HG03039 (cell line): ENCODE results near the gene MRTFA.

Experiments
- ATAC-seq: cut with Tn5 transposase; IDR thresholded peaks from one replicate; pipeline ENCODE4 v1.9.1; 2021; ENCODE audit warnings: mild to moderate bottlenecking, moderate library complexity; ENCODE audit not compliant: unreplicated experiment

Gene MRTFA

GRCh38 chr22:40367342-40367741 lies 269.2 kb downstream of the MRTFA start:
- ATAC-seq, result no peak

- ATAC-seq, result no peak
These were observed 270.5 kb downstream of the MRTFA start for GRCh38 chr22:40366068-40366467.

GRCh38 chr22:40364431-40364830 lies 272.1 kb downstream of the MRTFA start:
- no peak for ATAC-seq

DNA sequence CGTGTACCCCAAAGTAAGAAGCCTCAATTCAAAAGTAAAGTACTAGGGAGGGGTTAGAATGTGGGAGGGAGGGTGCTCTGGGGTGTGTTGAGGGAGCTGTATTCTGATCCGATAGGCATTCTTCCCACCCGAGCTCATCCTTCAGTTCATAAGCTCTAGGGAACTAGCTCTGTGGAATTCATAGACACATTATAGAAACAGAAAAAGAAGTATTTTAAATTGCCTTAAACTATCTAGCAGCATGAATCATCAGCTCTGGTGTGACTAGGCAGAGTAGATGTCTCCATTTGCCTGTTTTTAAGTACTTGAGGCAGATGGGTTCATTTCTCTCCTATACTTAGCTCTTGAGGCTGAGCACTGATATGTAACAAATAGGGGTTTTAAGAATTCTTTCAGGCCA lies 273.5 kb downstream of the MRTFA start:
- ATAC-seq, result no peak

DNA sequence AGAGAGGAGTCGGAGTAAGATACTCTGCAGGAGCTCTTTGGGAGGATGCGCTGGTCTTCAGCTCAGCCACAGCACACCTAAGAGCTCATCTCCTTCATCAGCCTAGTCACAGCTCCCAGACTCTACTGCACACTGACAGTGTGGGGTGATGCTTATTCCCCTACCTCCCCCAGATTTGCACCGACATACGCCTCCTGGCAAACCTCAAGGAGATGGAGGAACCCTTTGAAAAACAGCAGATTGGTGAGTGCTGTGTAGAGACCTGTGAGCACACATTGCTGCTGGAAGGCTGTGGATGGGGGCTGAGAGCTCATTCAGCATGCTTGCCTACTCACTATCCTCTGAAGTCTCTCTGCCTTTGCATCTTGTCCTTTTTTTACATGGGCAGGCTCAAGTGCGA lies 275.4 kb downstream of the MRTFA start:
- no peak for ATAC-seq
